OCI-LY1 (cell line): ENCODE results near the gene VWA8.

Source experiments
- EZH2 ChIP-seq: fragments of 200-600 bp; sonication (generic), shearing (Covaris generic); IDR thresholded peaks from 2 replicates; pipeline ENCODE4 v1.8.0; 2017; ENCODE audit warnings: borderline replicate concordance, mixed run types, mild to moderate bottlenecking, antibody characterized with exemption, low read length, moderate library complexity, mixed read lengths
- TF ChIP-seq, protein P1 (sequence below): fragments of 200-600 bp; sonication (generic), shearing (Covaris generic); IDR thresholded peaks from 2 replicates; pipeline ENCODE4 v1.5.1; 2017; ENCODE audit warnings: mild to moderate bottlenecking, antibody characterized with exemption, low read length, moderate library complexity, mixed read lengths

DNA sequence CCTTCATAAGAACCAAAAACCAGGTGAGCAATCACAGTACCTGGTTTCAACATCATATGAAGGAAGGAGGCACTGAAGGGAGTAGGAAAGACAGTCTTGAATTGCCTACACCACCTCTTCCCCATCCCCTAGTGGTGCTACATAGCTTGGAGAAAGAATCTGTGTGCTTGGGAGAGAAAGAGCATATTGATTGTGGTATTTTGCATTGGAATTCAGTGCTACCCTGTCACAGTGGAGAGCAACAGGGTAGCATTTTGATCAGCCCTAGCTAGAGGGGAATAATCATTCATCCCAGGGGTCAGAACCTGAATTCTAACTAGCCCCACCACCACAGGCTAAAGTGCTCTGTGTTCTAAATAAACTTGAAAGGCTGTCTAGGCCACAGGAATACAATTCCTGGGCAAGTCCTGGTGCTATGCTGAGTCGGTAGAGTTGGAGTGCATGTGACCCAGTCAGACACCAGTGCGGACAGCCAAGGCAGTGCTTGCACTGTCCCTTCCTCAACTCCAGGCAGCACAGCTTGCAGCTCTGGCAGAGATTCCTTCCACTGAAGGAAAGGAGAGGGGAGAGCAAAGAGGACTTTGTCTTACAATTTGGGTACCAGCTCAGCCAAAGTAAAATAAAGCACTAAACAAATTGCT lies 158.7 kb downstream of the VWA8 start:
- TF ChIP-seq, protein P1, sequence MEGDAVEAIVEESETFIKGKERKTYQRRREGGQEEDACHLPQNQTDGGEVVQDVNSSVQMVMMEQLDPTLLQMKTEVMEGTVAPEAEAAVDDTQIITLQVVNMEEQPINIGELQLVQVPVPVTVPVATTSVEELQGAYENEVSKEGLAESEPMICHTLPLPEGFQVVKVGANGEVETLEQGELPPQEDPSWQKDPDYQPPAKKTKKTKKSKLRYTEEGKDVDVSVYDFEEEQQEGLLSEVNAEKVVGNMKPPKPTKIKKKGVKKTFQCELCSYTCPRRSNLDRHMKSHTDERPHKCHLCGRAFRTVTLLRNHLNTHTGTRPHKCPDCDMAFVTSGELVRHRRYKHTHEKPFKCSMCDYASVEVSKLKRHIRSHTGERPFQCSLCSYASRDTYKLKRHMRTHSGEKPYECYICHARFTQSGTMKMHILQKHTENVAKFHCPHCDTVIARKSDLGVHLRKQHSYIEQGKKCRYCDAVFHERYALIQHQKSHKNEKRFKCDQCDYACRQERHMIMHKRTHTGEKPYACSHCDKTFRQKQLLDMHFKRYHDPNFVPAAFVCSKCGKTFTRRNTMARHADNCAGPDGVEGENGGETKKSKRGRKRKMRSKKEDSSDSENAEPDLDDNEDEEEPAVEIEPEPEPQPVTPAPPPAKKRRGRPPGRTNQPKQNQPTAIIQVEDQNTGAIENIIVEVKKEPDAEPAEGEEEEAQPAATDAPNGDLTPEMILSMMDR, result no peak
- TF ChIP-seq EZH2, result no peak
